CD14-positive monocyte (primary cell): Measurements from ENCODE around the gene VAX1. TPM values are rescaled to one million over a fixed set of nuclear protein-coding genes. Genes with fewer than 3 reads are reported as not detected.
A peak's percentile ranks its signal among the peaks of the same experiment; 100 is the strongest.

Experiments used
- DNase-seq, 3 donors: peaks; one replicate each; pipeline ENCODE4 v3.0.0-alpha.2; 2011 to 2022
- H2AFZ ChIP-seq: 2 replicates; pipeline ENCODE4 v1.6.0; 2012; ENCODE audit warnings: mild to moderate bottlenecking, low read depth, low read length, inconsistent platforms; ENCODE audit not compliant: insufficient read depth, poor library complexity, severe bottlenecking
- H3K27ac ChIP-seq, 2 donors: 1 replicate in 1 of 2; 2 replicates in 1 of 2; pipeline ENCODE4 v1.5.1; 2012 to 2013; ENCODE audit warnings: low read length in 2 of 2, control low read depth in 1 of 2, inconsistent platforms in 1 of 2, low read depth in 1 of 2, mild to moderate bottlenecking in 1 of 2
- H3K27me3 ChIP-seq, 2 donors: one replicate each; pipeline versions ENCODE4 v1.6.0 to v1.6.1; 2011 to 2013; ENCODE audit warnings: low read length in 2 of 2; ENCODE audit not compliant: control insufficient read depth in 2 of 2, insufficient read depth in 2 of 2
- H3K36me3 ChIP-seq, 2 donors: replicated peaks in 1 of 2; 1 replicate in 1 of 2; 2 replicates in 1 of 2; pipeline versions ENCODE4 v1.5.1 to v1.6.1; 2012 to 2013; ENCODE audit warnings: low read length in 2 of 2, control low read depth in 1 of 2, inconsistent platforms in 1 of 2, mild to moderate bottlenecking in 1 of 2; ENCODE audit not compliant: insufficient read depth in 2 of 2, control insufficient read depth in 1 of 2
- H3K4me1 ChIP-seq, 2 donors: 1 replicate in 1 of 2; 2 replicates in 1 of 2; pipeline versions ENCODE4 v1.5.1 to v1.6.1; 2012 to 2013; ENCODE audit warnings: low read length in 2 of 2, control low read depth in 1 of 2, inconsistent platforms in 1 of 2, mild to moderate bottlenecking in 1 of 2, moderate library complexity in 1 of 2; ENCODE audit not compliant: insufficient read depth in 2 of 2, control insufficient read depth in 1 of 2
- H3K4me2 ChIP-seq: replicated peaks from 2 replicates; pipeline ENCODE3; 2012; ENCODE audit warnings: low read length, moderate library complexity, mild to moderate bottlenecking; ENCODE audit not compliant: poor library complexity, severe bottlenecking; ENCODE audit errors: extremely low read depth
- H3K4me3 ChIP-seq, 3 experiments: fragments of 200-600 bp in 1 of 3; sonication (generic) in 1 of 3; replicated peaks in 1 of 3; 1 replicate in 2 of 3; 2 replicates in 1 of 3; pipeline ENCODE4 v1.5.1; 2011 to 2013; ENCODE audit warnings: low read length in 3 of 3, mild to moderate bottlenecking in 3 of 3, control low read depth in 2 of 3, low read depth in 2 of 3, inconsistent platforms in 1 of 3, moderate library complexity in 1 of 3
- H3K79me2 ChIP-seq: 2 replicates; pipeline ENCODE4 v1.6.0; 2012; ENCODE audit warnings: mild to moderate bottlenecking, control low read depth, inconsistent platforms, low read length, moderate library complexity; ENCODE audit not compliant: insufficient read depth
- H3K9ac ChIP-seq: 2 replicates; pipeline ENCODE4 v1.6.0; 2017; ENCODE audit warnings: low read length, mild to moderate bottlenecking; ENCODE audit not compliant: insufficient read depth, poor library complexity, severe bottlenecking
- H3K9me3 ChIP-seq, 2 donors: replicated peaks in 1 of 2; 1 replicate in 1 of 2; 2 replicates in 1 of 2; pipeline versions ENCODE4 v1.5.1 to v1.6.1; 2012 to 2013; ENCODE audit warnings: low read length in 2 of 2, control low read depth in 1 of 2; ENCODE audit not compliant: control insufficient read depth in 1 of 2, insufficient read depth in 1 of 2
- H4K20me1 ChIP-seq: 2 replicates; pipeline ENCODE4 v1.6.0; 2012; ENCODE audit warnings: mild to moderate bottlenecking, low read length, control low read depth, moderate library complexity; ENCODE audit not compliant: insufficient read depth
- H3K27ac Mint-ChIP-seq, 7 donors: one replicate each; pipeline ENCODE4 v1.8.0; 2020; ENCODE audit warnings: mild to moderate bottlenecking in 7 of 7, mixed read lengths in 7 of 7, moderate library complexity in 6 of 7, inconsistent platforms in 2 of 7
- H3K27me3 Mint-ChIP-seq, 3 donors: one replicate each; pipeline ENCODE4 v1.8.0; 2021 to 2022; ENCODE audit warnings: low read depth in 3 of 3, mild to moderate bottlenecking in 3 of 3, mixed read lengths in 3 of 3, moderate library complexity in 3 of 3, inconsistent platforms in 1 of 3
- H3K36me3 Mint-ChIP-seq, 2 donors: one replicate each; pipeline ENCODE4 v1.8.0; 2020; ENCODE audit warnings: mixed read lengths in 2 of 2, inconsistent platforms in 1 of 2, mild to moderate bottlenecking in 1 of 2
- H3K4me1 Mint-ChIP-seq: one replicate; pipeline ENCODE4 v1.8.0; 2020; ENCODE audit warnings: mild to moderate bottlenecking, mixed read lengths
- H3K4me3 Mint-ChIP-seq, 2 donors: one replicate each; pipeline ENCODE4 v1.8.0; 2020; ENCODE audit warnings: mild to moderate bottlenecking in 2 of 2, mixed read lengths in 2 of 2, moderate library complexity in 1 of 2
- H3K9me3 Mint-ChIP-seq, 7 donors: one replicate each; pipeline ENCODE4 v1.8.0; 2020 to 2022; ENCODE audit warnings: mixed read lengths in 7 of 7, mild to moderate bottlenecking in 6 of 7, moderate library complexity in 6 of 7, inconsistent platforms in 2 of 7
- CTCF ChIP-seq: fragments of 200-600 bp; IDR thresholded peaks from one replicate; pipeline ENCODE4 v1.8.0; 2022; ENCODE audit warnings: antibody characterized with exemption, mild to moderate bottlenecking
- whole genome bisulfite sequencing: methylation state at CpG from one replicate; pipeline ENCODE4 v1.1.5; 2013; ENCODE audit warnings: missing lambda C conversion rate; ENCODE audit not compliant: insufficient coverage; 5-methylcytosine and 5-hydroxymethylcytosine counted together
- intact Hi-C, 2 donors: fragments of 100-400 bp; cut with micrococcal nuclease; formaldehyde crosslinking; loops; one replicate each; pipeline versions ENCODE4 v1.15.0 to v1.15.1; 2023
- polyA plus RNA-seq, 3 donors: library from polyadenylated mRNA; depleted of rRNA in 1 of 3; unstranded in 2 of 3; stranded (reverse) in 1 of 3; fragments of 300-500 nt in 2 of 3; fragments of >200 nt in 1 of 3; fragmentation: Illumina TruSeq in 2 of 3; gene quantifications; 1 replicate in 2 of 3; 2 replicates in 1 of 3; pipeline ENCODE4 v1.2.3, GENCODE V29; 2012 to 2021

The VAX1 gene
- polyA plus RNA-seq, 3 donors, result not detected

GRCh38 chr10:117148284-117148683, 10.2 kb upstream of the VAX1 start:
- H3K27me3 ChIP-seq, result peaks cover 62 to 74% of the 10 kb centered on the region in 2 donors
- H3K79me2 ChIP-seq, result no peaks in the 10 kb centered on the region
- H3K9me3 Mint-ChIP-seq, result peaks cover 0 to 29% (median 15%) of the 10 kb centered on the region in 7 donors
- no peak overlapping the region for H3K4me3 ChIP-seq
- intact Hi-C loops, result no loop called here
- no peak overlapping the region for H3K27ac Mint-ChIP-seq
- no peak overlapping the region for H3K27ac ChIP-seq
- no peak for DNase-seq
- WGBS, result no CpG with 5 or more reads among the region's 3 CpGs
- H3K36me3 ChIP-seq, result no peaks in the 10 kb centered on the region
- no peaks in the 10 kb centered on the region for H3K4me1 Mint-ChIP-seq
- H4K20me1 ChIP-seq, result no peaks in the 10 kb centered on the region
- H2AFZ ChIP-seq, result no peak overlapping the region
- no peaks in the 10 kb centered on the region for H3K36me3 Mint-ChIP-seq
- no peaks in the 10 kb centered on the region for H3K4me1 ChIP-seq
- peak overlapping the region in 1 of 2 donors; percentile 58 for H3K4me3 Mint-ChIP-seq
- H3K9me3 ChIP-seq, result peaks cover 5 to 15% of the 10 kb centered on the region in 2 donors
- no peak overlapping the region for H3K9ac ChIP-seq
- no peak overlapping the region for H3K4me2 ChIP-seq
- peaks cover 64 to 93% (median 65%) of the 10 kb centered on the region in 3 donors for H3K27me3 Mint-ChIP-seq
- no peak for TF ChIP-seq CTCF

DNA sequence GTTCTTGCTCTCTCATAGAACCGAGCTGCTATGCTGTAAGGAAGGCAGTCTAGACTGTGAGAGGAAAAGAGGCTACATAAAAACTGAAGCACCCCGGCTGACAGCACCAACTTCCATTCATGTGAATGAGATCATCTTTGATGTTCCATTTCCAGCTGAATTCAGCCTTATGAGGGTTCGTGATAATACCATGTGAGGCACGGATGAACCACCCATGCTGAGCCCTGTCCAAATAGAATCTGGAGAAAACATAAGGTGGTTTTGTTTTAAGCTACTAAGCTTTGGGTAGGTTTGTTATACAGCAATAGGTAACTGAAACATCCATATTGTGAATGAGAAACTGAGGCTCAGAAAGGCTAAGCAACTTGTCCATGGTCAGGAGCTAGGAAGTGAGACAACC, 6.9 kb upstream of the VAX1 start:
- H3K9me3 Mint-ChIP-seq, result peaks cover 0 to 24% (median 15%) of the 10 kb centered on the region in 7 donors
- peak overlapping the region in 1 of 2 donors; percentile 40 for H3K4me3 Mint-ChIP-seq
- H3K36me3 Mint-ChIP-seq, result peaks cover 0 to 2% of the 10 kb centered on the region in 2 donors
- H4K20me1 ChIP-seq, result no peaks in the 10 kb centered on the region
- H3K27me3 Mint-ChIP-seq, result peaks cover 74 to 94% (median 78%) of the 10 kb centered on the region in 3 donors
- H3K9ac ChIP-seq, result no peak overlapping the region
- no peak overlapping the region for H2AFZ ChIP-seq
- peaks cover 1% of the 10 kb centered on the region for H3K4me1 Mint-ChIP-seq
- WGBS, result 100% methylated on average over 1 of the region's 4 CpGs
- no peak overlapping the region for H3K4me3 ChIP-seq
- H3K79me2 ChIP-seq, result no peaks in the 10 kb centered on the region
- intact Hi-C loops, result no loop called here
- H3K4me1 ChIP-seq, result no peaks in the 10 kb centered on the region
- H3K27ac Mint-ChIP-seq, result no peak overlapping the region
- no peak for TF ChIP-seq CTCF
- H3K9me3 ChIP-seq, result peaks cover 5 to 38% of the 10 kb centered on the region in 2 donors
- no peak for DNase-seq
- no peaks in the 10 kb centered on the region for H3K36me3 ChIP-seq
- H3K4me2 ChIP-seq, result no peak overlapping the region
- peaks cover 80 to 93% of the 10 kb centered on the region in 2 donors for H3K27me3 ChIP-seq
- no peak overlapping the region for H3K27ac ChIP-seq
